A549 (cell line): ENCODE measurements around the gene ST6GAL1.

Experiments used
- BHLHE40 ChIP-seq: IDR thresholded peaks from 2 replicates; pipeline ENCODE4 v1.6.1; 2012; ENCODE audit warnings: low read depth, low read length, inconsistent platforms
- CHD2 ChIP-seq: fragments of 150-350 bp; IDR thresholded peaks from 2 replicates; pipeline ENCODE4 v1.6.1; 2014; ENCODE audit warnings: low read length; ENCODE audit not compliant: partially characterized antibody
- CTCF ChIP-seq: fragments of >200 bp; sonication (Bioruptor Twin); formaldehyde crosslinking; IDR thresholded peaks from 3 replicates; pipeline ENCODE4 v1.5.1; 2016
- HDAC2 ChIP-seq: fragments of 200-600 bp; sonication (generic); IDR thresholded peaks from 2 replicates; pipeline ENCODE4 v1.6.1; 2016
- MAFK ChIP-seq: fragments of 450-650 bp; IDR thresholded peaks from 2 replicates; pipeline ENCODE4 v1.6.1; 2014; ENCODE audit not compliant: partially characterized antibody
- REST ChIP-seq: fragments of 200-600 bp; sonication (generic); IDR thresholded peaks from 2 replicates; pipeline ENCODE4 v1.6.1; 2016; ENCODE audit warnings: antibody characterized with exemption, mild to moderate bottlenecking, moderate library complexity
- TFCP2L1 ChIP-seq: fragments of 250-450 bp; sonication (Bioruptor Pico); IDR thresholded peaks from 2 replicates; pipeline ENCODE4 v1.5.0; 2021; ENCODE audit warnings: mild to moderate bottlenecking
- USF2 ChIP-seq: fragments of 450-650 bp; IDR thresholded peaks from 2 replicates; pipeline ENCODE4 v1.6.1; 2014; ENCODE audit warnings: antibody characterized with exemption

GRCh38 chr3:186953011-186953487 lies 22.7 kb downstream of the ST6GAL1 start:
- TF ChIP-seq CTCF: no peak
- no peak for TF ChIP-seq MAFK
- no peak for TF ChIP-seq BHLHE40
- TF ChIP-seq CHD2: no peak
- no peak for TF ChIP-seq USF2
- no peak for TF ChIP-seq HDAC2
- no peak for TF ChIP-seq TFCP2L1 (CRISPR knock-in tag)
- TF ChIP-seq REST: no peak
